Thymus (tissue), 14 donors: ENCODE data around the gene MAGI1. TPM values are rescaled to one million over a fixed set of nuclear protein-coding genes. Genes with fewer than 3 reads are reported as not detected.
A peak's percentile ranks its signal among the peaks of the same experiment; 100 is the strongest.

Experiments used
- DNase-seq, 9 donors: peaks; one replicate each; pipeline ENCODE4 v3.0.0-alpha.2; 2013; ENCODE audit warnings: low spot score in 9 of 9, low read depth in 6 of 9, missing footprints in 1 of 9
- H3K27ac ChIP-seq, 2 donors: one replicate each; pipeline ENCODE4 v1.5.1; 2013; ENCODE audit warnings: control low read depth in 1 of 2, low read depth in 1 of 2, low read length in 1 of 2, mild to moderate bottlenecking in 1 of 2, moderate library complexity in 1 of 2
- H3K27me3 ChIP-seq, 2 donors: one replicate each; pipeline ENCODE4 v1.5.1; 2013; ENCODE audit warnings: low read length in 1 of 2; ENCODE audit not compliant: control insufficient read depth in 2 of 2, insufficient read depth in 1 of 2
- H3K36me3 ChIP-seq, 2 donors: one replicate each; pipeline ENCODE4 v1.5.1; 2013; ENCODE audit warnings: low read length in 1 of 2, mild to moderate bottlenecking in 1 of 2, moderate library complexity in 1 of 2; ENCODE audit not compliant: control insufficient read depth in 2 of 2, insufficient read depth in 2 of 2
- H3K4me1 ChIP-seq, 2 donors: one replicate each; pipeline ENCODE4 v1.5.1; 2013; ENCODE audit warnings: low read length in 2 of 2; ENCODE audit not compliant: control insufficient read depth in 2 of 2, insufficient read depth in 2 of 2
- H3K4me3 ChIP-seq, 2 donors: one replicate each; pipeline ENCODE4 v1.5.1; 2013; ENCODE audit warnings: low read length in 2 of 2, control low read depth in 1 of 2, mild to moderate bottlenecking in 1 of 2
- H3K9me3 ChIP-seq, 2 donors: one replicate each; pipeline ENCODE4 v1.5.1; 2013; ENCODE audit warnings: low read length in 1 of 2, mild to moderate bottlenecking in 1 of 2; ENCODE audit not compliant: control insufficient read depth in 2 of 2, insufficient read depth in 1 of 2
- WGBS: extraction: QIAGEN DNeasy Blood & Tissue Kit; methylation state at CpG from one replicate; pipeline ENCODE4 v1.1.7; 2013; 5-methylcytosine and 5-hydroxymethylcytosine counted together
- long read RNA-seq, 10 donors: transcript quantifications; one replicate each; lab custom pipeline, GENCODE V29; 2026
- polyA plus RNA-seq: library from polyadenylated mRNA; stranded (reverse); fragments of 200-250 nt; gene quantifications from one replicate; pipeline ENCODE4 v1.2.3, GENCODE V29; 2013
- total RNA-seq: library from RNA; stranded (reverse); fragments of 120-200 nt; gene quantifications from one replicate; pipeline ENCODE4 v1.2.4, GENCODE V29; 2013
- donor health status: healthy.

Gene MAGI1
- total RNA-seq (5.1 TPM), polyA plus RNA-seq (6.1 TPM)
- long read RNA-seq, donor 1: 0 reads
- long read RNA-seq, donor 2, partial matches to known transcripts: 0 of 1 reads
- long read RNA-seq, donor 2, other reads (novel, unspliced or antisense): 0 of 1 reads
- long read RNA-seq, donor 3: 0 reads
- long read RNA-seq, donor 4: 0 reads
- long read RNA-seq, donor 5, partial matches to known transcripts: 7 of 7 reads
- long read RNA-seq, donor 5, other reads (novel, unspliced or antisense): 0 of 7 reads
- long read RNA-seq, donor 6: 0 reads
- long read RNA-seq, donor 7: 0 reads
- long read RNA-seq, donor 8: 0 reads
- long read RNA-seq, donor 9: 0 reads
- long read RNA-seq, donor 10: 0 reads

DNA sequence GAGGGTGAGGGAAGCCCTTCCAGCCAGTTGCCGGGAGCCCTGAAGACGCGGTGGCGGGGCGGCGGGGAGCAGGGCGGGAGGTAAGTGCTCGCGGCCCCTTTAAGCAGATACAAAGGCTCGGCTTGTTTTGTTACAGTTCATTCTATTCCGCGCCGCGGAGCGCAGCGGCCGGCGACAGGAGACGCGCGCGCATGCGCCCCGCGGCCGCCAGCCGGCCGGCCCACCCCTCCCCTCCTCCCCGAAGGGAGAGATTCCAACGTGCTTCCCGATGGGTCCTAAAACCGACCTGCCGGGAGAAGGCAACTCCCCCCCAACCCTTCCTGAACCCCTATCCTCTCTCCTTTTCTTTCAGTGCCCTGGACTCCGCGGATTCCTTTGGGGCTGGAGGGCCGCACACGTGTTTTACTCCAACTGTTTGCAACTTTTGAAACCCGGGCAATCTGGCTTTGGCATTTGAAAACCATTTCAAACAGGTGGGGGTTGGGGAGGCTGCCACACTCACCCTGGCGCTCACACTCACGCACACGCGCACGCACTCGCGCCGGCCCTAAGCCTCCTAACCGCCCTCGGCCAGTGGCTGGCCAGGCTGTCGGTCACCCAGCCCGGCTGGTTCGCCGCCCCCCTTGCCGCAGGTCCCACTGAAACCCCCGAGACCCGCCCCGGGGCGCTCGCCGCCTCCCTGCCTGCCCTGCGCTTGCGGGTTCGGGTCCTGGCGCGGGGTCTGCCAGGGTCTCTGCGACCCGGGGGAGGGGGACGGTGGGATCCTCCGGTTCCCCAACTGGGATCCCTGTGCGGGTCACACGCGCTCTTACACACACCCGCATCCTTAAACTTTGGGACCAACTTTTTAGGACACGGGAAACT lies at the start of gene MAGI1:
TSS of gene MAGI1 (minus strand) at position 193 of the 864 bp plus-strand sequence. CDS start 610 bp downstream, outside the sequence.
- 2% methylated on average over 73 of the region's 73 CpGs for WGBS
- Histone ChIP-seq H3K4me1 (peaks cover 6 to 14% of the 10 kb centered on the region in 2 donors), H3K4me3 (peak within 1 kb of the TSS; percentile 38 to 61), H3K36me3 (no peaks in the 10 kb centered on the region), H3K27ac (peak within 1 kb of the TSS in 1 of 2 donors; percentile 72), H3K27me3 (peaks cover 49 to 64% of the 10 kb centered on the region in 2 donors), H3K9me3 (no peaks in the 10 kb centered on the region)
- DNase-seq: peak in 7 of 9 donors; percentile 6 to 58 (median 37)

DNA sequence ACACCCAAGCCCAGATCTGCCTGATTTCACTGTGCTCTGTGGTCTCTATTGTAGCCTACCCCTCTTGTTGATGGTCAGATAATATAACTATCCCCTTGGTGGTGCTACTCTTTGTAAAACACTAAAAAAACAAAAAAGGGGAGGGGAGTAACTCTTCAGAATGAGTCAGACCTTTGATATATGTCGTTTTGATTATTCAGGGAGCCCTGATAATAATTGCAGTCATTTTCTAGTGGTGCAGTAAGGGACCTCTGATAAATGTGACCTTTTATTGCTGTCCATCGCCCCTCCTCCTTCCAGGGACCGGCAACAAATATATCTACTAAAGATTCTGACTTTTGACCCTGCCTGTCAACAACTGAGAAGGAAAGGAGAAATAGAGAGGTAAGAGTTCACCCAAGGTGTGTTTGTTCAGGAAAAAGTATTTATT lies 45.1 kb upstream of the MAGI1 start:
- no peaks in the 10 kb centered on the region for H3K9me3 ChIP-seq
- no peak overlapping the region for H3K4me3 ChIP-seq
- 82% methylated on average over 3 of the region's 3 CpGs for WGBS
- no peaks in the 10 kb centered on the region for H3K4me1 ChIP-seq
- no peak for DNase-seq
- H3K36me3 ChIP-seq: no peaks in the 10 kb centered on the region
- no peak overlapping the region for H3K27ac ChIP-seq
- H3K27me3 ChIP-seq: no peaks in the 10 kb centered on the region

DNA sequence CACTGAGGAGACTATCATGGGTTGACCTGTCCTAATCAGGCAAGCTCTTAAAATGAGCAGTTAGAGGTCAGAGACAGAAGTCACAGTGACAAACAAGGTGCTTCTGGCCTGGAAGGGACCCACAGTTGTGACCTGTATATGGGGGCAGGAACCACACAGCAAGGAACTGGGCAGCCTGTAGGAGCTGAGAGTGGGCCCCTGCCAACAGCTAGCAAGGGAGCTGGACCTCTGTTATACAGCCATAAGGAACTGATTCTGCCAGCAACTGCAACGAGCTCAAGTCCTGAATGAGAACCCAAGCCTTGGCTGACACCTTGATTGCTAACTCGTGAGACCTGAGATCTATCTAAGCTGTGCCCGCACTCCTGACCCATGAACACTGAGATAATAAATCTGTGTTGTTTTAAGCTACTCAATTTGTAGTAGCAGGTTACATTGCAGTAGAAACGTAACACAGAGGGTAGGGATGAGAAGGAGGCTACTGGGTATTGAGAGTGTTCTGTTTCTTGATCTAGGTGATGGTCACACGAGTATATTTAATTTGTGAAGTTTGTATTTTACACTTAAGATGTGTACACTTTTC lies 44.5 kb upstream of the MAGI1 start:
- no peak overlapping the region for H3K4me3 ChIP-seq
- H3K27me3 ChIP-seq: no peaks in the 10 kb centered on the region
- 86% methylated on average over 5 of the region's 5 CpGs for WGBS
- no peaks in the 10 kb centered on the region for H3K4me1 ChIP-seq
- no peak for DNase-seq
- H3K9me3 ChIP-seq: no peaks in the 10 kb centered on the region
- no peaks in the 10 kb centered on the region for H3K36me3 ChIP-seq
- no peak overlapping the region for H3K27ac ChIP-seq

GRCh38 chr3:66082679-66083078 lies 44.0 kb upstream of the MAGI1 start:
- H3K27me3 ChIP-seq: no peaks in the 10 kb centered on the region
- DNase-seq: no peak
- no peaks in the 10 kb centered on the region for H3K36me3 ChIP-seq
- H3K9me3 ChIP-seq: no peaks in the 10 kb centered on the region
- H3K4me3 ChIP-seq: no peak overlapping the region
- H3K4me1 ChIP-seq: no peaks in the 10 kb centered on the region
- no peak overlapping the region for H3K27ac ChIP-seq

DNA sequence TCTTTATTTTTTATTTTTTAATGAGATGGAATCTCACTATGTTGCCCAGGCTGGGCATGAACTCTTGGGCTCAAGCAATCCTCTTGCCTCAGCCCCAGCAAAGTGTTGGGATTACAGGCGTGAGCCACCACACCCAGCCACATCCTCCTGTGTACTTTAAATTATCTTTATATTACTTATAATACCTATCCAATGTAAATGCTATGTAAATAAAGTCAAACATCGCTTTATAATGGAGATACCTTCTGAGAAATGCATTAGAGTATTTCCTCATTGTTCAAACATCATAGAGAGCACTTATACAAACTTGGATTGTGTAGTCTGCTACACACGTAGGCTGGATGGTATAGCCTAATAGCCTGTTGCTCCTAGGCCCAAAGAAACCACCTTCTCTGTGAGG lies 41.4 kb upstream of the MAGI1 start:
- H3K4me1 ChIP-seq: no peaks in the 10 kb centered on the region
- H3K27me3 ChIP-seq: no peaks in the 10 kb centered on the region
- no peak overlapping the region for H3K27ac ChIP-seq
- DNase-seq: no peak
- no peak overlapping the region for H3K4me3 ChIP-seq
- H3K36me3 ChIP-seq: no peaks in the 10 kb centered on the region
- WGBS: 95% methylated on average over 3 of the region's 3 CpGs
- H3K9me3 ChIP-seq: no peaks in the 10 kb centered on the region

- Histone ChIP-seq H3K9me3 (no peaks in the 10 kb centered on the region), H3K27ac (no peak overlapping the region), H3K36me3 (no peaks in the 10 kb centered on the region), H3K27me3 (no peaks in the 10 kb centered on the region), H3K4me1 (no peaks in the 10 kb centered on the region), H3K4me3 (no peak overlapping the region)
- no peak for DNase-seq
Observed at GRCh38 chr3:66077973-66078372, 39.3 kb upstream of the MAGI1 start.

GRCh38 chr3:66076861-66077470 lies 38.2 kb upstream of the MAGI1 start:
- no peak for DNase-seq
- Histone ChIP-seq H3K4me3 (no peak overlapping the region), H3K27me3 (no peaks in the 10 kb centered on the region), H3K9me3 (no peaks in the 10 kb centered on the region), H3K27ac (no peak overlapping the region), H3K36me3 (no peaks in the 10 kb centered on the region), H3K4me1 (no peaks in the 10 kb centered on the region)
- 88% methylated on average over 6 of the region's 6 CpGs for WGBS

GRCh38 chr3:66075281-66075680 lies 36.6 kb upstream of the MAGI1 start:
- Histone ChIP-seq H3K36me3 (no peaks in the 10 kb centered on the region), H3K9me3 (no peaks in the 10 kb centered on the region), H3K4me3 (no peak overlapping the region), H3K27me3 (no peaks in the 10 kb centered on the region), H3K4me1 (no peaks in the 10 kb centered on the region), H3K27ac (no peak overlapping the region)
- WGBS: 92% methylated on average over 4 of the region's 4 CpGs
- DNase-seq: no peak
